ENCODE measurements around the gene NOM1.

The NOM1 gene

GRCh38 chr7:156941393-156942182 is 7.9 kb upstream of the NOM1 start:
- DNase-seq (ENCODE audit: low read depth in 1 of 2, low spot score in 1 of 2) = no peak
- Histone ChIP-seq H3K27ac (replicated peaks) (no peak overlapping the region), H3K4me3 (replicated peaks; ENCODE audit: insufficient read depth, low read length) (no peak overlapping the region), H3K27me3 (ENCODE audit: insufficient read depth, poor library complexity, severe bottlenecking) (peaks cover 4% of the 10 kb centered on the region)
- no peak for TF ChIP-seq GABPA (IDR thresholded peaks at IDR 0.05; ENCODE audit: low read depth)
- no peak for TF ChIP-seq SPI1 (IDR thresholded peaks at IDR 0.05; ENCODE audit: borderline replicate concordance, low read depth)
- no peak for TF ChIP-seq POLR2AphosphoS5 (IDR thresholded peaks at IDR 0.05; ENCODE audit: low read depth)
- TF ChIP-seq REST (IDR thresholded peaks at IDR 0.05; ENCODE audit: insufficient replicate concordance, low read depth) = no peak
- TF ChIP-seq, protein P1, sequence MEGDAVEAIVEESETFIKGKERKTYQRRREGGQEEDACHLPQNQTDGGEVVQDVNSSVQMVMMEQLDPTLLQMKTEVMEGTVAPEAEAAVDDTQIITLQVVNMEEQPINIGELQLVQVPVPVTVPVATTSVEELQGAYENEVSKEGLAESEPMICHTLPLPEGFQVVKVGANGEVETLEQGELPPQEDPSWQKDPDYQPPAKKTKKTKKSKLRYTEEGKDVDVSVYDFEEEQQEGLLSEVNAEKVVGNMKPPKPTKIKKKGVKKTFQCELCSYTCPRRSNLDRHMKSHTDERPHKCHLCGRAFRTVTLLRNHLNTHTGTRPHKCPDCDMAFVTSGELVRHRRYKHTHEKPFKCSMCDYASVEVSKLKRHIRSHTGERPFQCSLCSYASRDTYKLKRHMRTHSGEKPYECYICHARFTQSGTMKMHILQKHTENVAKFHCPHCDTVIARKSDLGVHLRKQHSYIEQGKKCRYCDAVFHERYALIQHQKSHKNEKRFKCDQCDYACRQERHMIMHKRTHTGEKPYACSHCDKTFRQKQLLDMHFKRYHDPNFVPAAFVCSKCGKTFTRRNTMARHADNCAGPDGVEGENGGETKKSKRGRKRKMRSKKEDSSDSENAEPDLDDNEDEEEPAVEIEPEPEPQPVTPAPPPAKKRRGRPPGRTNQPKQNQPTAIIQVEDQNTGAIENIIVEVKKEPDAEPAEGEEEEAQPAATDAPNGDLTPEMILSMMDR (IDR thresholded peaks at IDR 0.05; ENCODE audit: insufficient read depth, low read length) = no peak

DNA sequence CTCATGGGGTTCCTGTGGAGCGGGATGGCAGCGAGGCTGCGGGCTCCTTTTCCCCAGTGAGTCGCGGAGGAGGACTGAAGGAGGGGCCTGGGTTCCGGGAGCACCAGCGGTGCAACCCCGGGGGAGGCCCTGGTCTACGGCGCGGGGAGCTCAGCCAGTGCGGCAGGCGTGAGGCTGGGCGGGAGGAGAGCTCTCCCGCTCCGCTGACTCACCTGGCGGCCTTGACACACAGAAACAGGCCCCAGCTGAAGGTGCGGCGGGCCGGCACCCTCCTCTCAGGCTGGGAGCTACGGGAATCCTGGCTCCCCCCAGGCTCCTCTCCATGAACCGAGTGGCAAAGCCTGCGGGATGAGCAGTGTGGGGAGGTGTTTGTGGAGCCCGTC is 6.8 kb upstream of the NOM1 start:
- no peak overlapping the region for H3K4me3 ChIP-seq (replicated peaks; ENCODE audit: insufficient read depth, low read length)
- TF ChIP-seq REST (IDR thresholded peaks at IDR 0.05; ENCODE audit: insufficient replicate concordance, low read depth) = no peak
- peaks cover 6% of the 10 kb centered on the region for H3K27me3 ChIP-seq (ENCODE audit: insufficient read depth, poor library complexity, severe bottlenecking)
- H3K27ac ChIP-seq (replicated peaks) = no peak overlapping the region
- no peak for DNase-seq (ENCODE audit: low read depth in 1 of 2, low spot score in 1 of 2)

DNA sequence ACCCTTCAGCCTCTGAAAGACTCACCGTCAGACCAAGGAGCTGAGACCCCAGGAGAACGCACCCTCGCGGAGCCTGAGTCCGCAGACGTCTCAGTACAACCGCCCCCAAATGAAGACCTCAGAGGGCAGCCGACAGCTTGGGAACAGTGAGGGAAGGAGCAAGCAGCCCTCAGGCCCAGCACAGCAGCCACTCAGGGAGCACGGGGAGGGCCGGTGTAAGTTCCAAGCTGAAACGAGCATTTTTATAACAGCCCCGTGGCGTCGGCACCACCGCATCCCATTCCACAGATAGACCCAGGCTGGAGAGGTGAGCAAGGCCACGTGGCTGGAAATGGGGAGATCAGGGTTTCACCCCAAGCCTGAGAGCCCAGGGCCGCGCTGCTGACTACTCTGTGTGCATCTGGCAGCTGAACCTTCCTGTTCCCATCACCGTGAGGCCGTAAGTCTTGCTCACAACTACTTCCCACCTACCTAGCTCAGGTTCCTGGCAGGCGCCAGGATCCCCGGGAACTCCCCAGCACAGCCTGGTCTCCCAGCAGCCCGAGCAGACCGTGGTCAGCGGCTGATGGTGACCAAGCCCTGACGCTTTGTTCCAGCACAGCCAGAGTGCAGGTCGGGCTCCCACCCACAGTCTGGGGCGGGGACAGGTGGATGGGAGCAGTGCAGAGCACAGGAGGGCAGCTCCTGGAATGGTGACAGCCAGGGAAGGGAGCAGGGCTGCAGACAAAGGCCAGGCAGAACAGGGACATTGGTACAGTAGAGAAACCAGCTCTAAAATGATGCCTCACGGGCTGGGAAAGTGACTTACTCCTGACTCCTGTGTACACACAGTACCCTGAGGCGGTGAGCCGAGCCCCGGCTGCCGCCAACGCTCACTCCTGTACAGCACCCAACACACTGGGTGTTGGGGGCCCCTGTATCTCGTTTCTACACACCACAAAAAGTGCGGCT is 6.1 kb upstream of the NOM1 start:
- Histone ChIP-seq H3K4me3 (replicated peaks; ENCODE audit: insufficient read depth, low read length) (no peak overlapping the region), H3K27ac (replicated peaks) (no peak overlapping the region), H3K27me3 (ENCODE audit: insufficient read depth, poor library complexity, severe bottlenecking) (peaks cover 6% of the 10 kb centered on the region)
- no peak for DNase-seq (ENCODE audit: low read depth in 1 of 2, low spot score in 1 of 2)
- TF ChIP-seq GABPA (IDR thresholded peaks at IDR 0.05; ENCODE audit: low read depth) = no peak
- TF ChIP-seq SPI1 (IDR thresholded peaks at IDR 0.05; ENCODE audit: borderline replicate concordance, low read depth) = no peak
- TF ChIP-seq REST (IDR thresholded peaks at IDR 0.05; ENCODE audit: insufficient replicate concordance, low read depth) = no peak
- TF ChIP-seq, protein P1 (IDR thresholded peaks at IDR 0.05; ENCODE audit: insufficient read depth, low read length) = no peak
